Breast epithelium (tissue), 4 donors: ENCODE measurements around the gene ULBP1. TPM values are rescaled to one million over a fixed set of nuclear protein-coding genes. Genes with fewer than 3 reads are reported as not detected.
"Not testable (repeated sequence)": the region's sequence is repeated elsewhere in the genome, so short reads cannot be mapped to it uniquely, and the experiment has no call there.

ENCODE experiments used
- DNase-seq, 2 donors: peaks; one replicate each; pipeline ENCODE4 v3.0.0-alpha.2; 2019; ENCODE audit warnings: low spot score in 2 of 2
- H3K27ac ChIP-seq, 2 donors: fragments of 200-600 bp; sonication (generic) in 1 of 2; one replicate each; pipeline ENCODE4 v1.5.1; 2016 to 2019; ENCODE audit warnings: mild to moderate bottlenecking in 1 of 2
- H3K27me3 ChIP-seq, 2 donors: fragments of 200-600 bp; sonication (generic) in 1 of 2; one replicate each; pipeline versions ENCODE4 v1.5.1 to v1.6.0; 2017 to 2019; ENCODE audit warnings: control low read depth in 1 of 2, mild to moderate bottlenecking in 1 of 2
- H3K36me3 ChIP-seq: fragments of 200-600 bp; one replicate; pipeline ENCODE4 v1.5.1; 2019
- H3K4me1 ChIP-seq, 2 donors: fragments of 200-600 bp; sonication (generic); one replicate each; pipeline ENCODE4 v1.5.1; 2016 to 2019; ENCODE audit warnings: control low read depth in 1 of 2
- H3K4me3 ChIP-seq, 3 donors: fragments of 200-600 bp; sonication (generic); 1 replicate in 2 of 3; 2 replicates in 1 of 3; pipeline ENCODE4 v1.5.1; 2016 to 2019; ENCODE audit warnings: mild to moderate bottlenecking in 3 of 3, moderate library complexity in 2 of 3
- H3K9me3 ChIP-seq, 2 donors: fragments of 200-600 bp; sonication (generic) in 1 of 2; one replicate each; pipeline ENCODE4 v1.5.1; 2016 to 2019; ENCODE audit warnings: control low read depth in 1 of 2
- CTCF ChIP-seq, 3 donors: fragments of 450-650 bp; IDR thresholded peaks; one replicate each; pipeline ENCODE4 v1.5.1; 2016 to 2017; ENCODE audit warnings: antibody characterized with exemption in 3 of 3, mild to moderate bottlenecking in 3 of 3, moderate library complexity in 3 of 3
- POLR2A ChIP-seq: fragments of 450-650 bp; IDR thresholded peaks from one replicate; pipeline ENCODE4 v1.6.1; 2016; ENCODE audit warnings: antibody characterized with exemption, mild to moderate bottlenecking, moderate library complexity
- POLR2AphosphoS5 ChIP-seq, 3 donors: sonication (generic); formaldehyde crosslinking; IDR thresholded peaks; one replicate each; pipeline ENCODE4 v1.6.1; 2017; ENCODE audit warnings: antibody characterized with exemption in 3 of 3
- intact Hi-C: fragments of 100-400 bp; cut with DNase I; formaldehyde crosslinking; loops from one replicate; pipeline ENCODE4 v1.15.1; 2023; ENCODE audit warnings: low total_unique reads
- total RNA-seq, 3 donors: library from RNA; depleted of rRNA; stranded (reverse); fragments of >200 nt; gene quantifications; one replicate each; pipeline ENCODE4 v1.1.0, GENCODE V29; 2016

Gene ULBP1
- total RNA-seq, 3 donors from 2014 or later: under 0.01 to 0.29 TPM; not detected in 1

GRCh38 chr6:149948011-149948410 is 15.7 kb upstream of the ULBP1 start:
- DNase-seq: no peak
- intact Hi-C loops: no loop called here
- Histone ChIP-seq H3K9me3 (no peaks in the 10 kb centered on the region), H3K27ac (no peak overlapping the region), H3K4me3 (no peak overlapping the region), H3K27me3 (peaks cover 0 to 21% of the 10 kb centered on the region in 2 donors), H3K4me1 (no peaks in the 10 kb centered on the region), H3K36me3 (no peaks in the 10 kb centered on the region)
- TF ChIP-seq CTCF (IDR thresholded peaks at IDR 0.05) (no peak), POLR2AphosphoS5 (IDR thresholded peaks at IDR 0.05) (no peak), POLR2A (no peak)

- no peak for DNase-seq
- intact Hi-C loops: no loop called here
- H3K9me3 ChIP-seq: no peaks in the 10 kb centered on the region
- H3K27me3 ChIP-seq: peaks cover 0 to 27% of the 10 kb centered on the region in 2 donors
- no peak for TF ChIP-seq CTCF (IDR thresholded peaks at IDR 0.05)
- no peak for TF ChIP-seq POLR2AphosphoS5 (IDR thresholded peaks at IDR 0.05)
- TF ChIP-seq POLR2A: no peak
- H3K36me3 ChIP-seq: no peaks in the 10 kb centered on the region
- no peak overlapping the region for H3K4me3 ChIP-seq
- no peaks in the 10 kb centered on the region for H3K4me1 ChIP-seq
- H3K27ac ChIP-seq: no peak overlapping the region
These were observed 15.1 kb upstream of the ULBP1 start for GRCh38 chr6:149948616-149949015.

- Histone ChIP-seq H3K9me3 (no peaks in the 10 kb centered on the region), H3K27me3 (peaks cover 0 to 36% of the 10 kb centered on the region in 2 donors), H3K4me3 (no peak overlapping the region), H3K36me3 (no peaks in the 10 kb centered on the region), H3K4me1 (no peaks in the 10 kb centered on the region), H3K27ac (no peak overlapping the region)
- intact Hi-C loops: loop anchor here (10.0 kb wide), 1 partner anchor 54 kb away; no protein-coding TSS in a partner anchor
- DNase-seq: no peak
- TF ChIP-seq CTCF (IDR thresholded peaks at IDR 0.05) (no peak), POLR2AphosphoS5 (IDR thresholded peaks at IDR 0.05) (no peak), POLR2A (no peak)
These were observed 13.3 kb upstream of the ULBP1 start for GRCh38 chr6:149950423-149950822.

- Histone ChIP-seq H3K9me3 (no peaks in the 10 kb centered on the region), H3K4me1 (no peaks in the 10 kb centered on the region), H3K36me3 (no peaks in the 10 kb centered on the region), H3K27ac (no peak overlapping the region), H3K27me3 (peaks cover 0 to 43% of the 10 kb centered on the region in 2 donors), H3K4me3 (no peak overlapping the region)
- DNase-seq: no peak
- no peak for TF ChIP-seq CTCF (IDR thresholded peaks at IDR 0.05)
- TF ChIP-seq POLR2A: no peak
- TF ChIP-seq POLR2AphosphoS5 (IDR thresholded peaks at IDR 0.05): no peak
- intact Hi-C loops: loop anchor here (10.0 kb wide), 1 partner anchor 54 kb away; no protein-coding TSS in a partner anchor
These were observed 12.6 kb upstream of the ULBP1 start for GRCh38 chr6:149951096-149951495.

GRCh38 chr6:149951626-149952025 is 12.1 kb upstream of the ULBP1 start:
- Histone ChIP-seq H3K4me3 (no peak overlapping the region), H3K27me3 (peaks cover 0 to 46% of the 10 kb centered on the region in 2 donors), H3K4me1 (no peaks in the 10 kb centered on the region), H3K27ac (no peak overlapping the region), H3K36me3 (no peaks in the 10 kb centered on the region), H3K9me3 (no peaks in the 10 kb centered on the region)
- TF ChIP-seq POLR2AphosphoS5 (IDR thresholded peaks at IDR 0.05) (no peak), CTCF (IDR thresholded peaks at IDR 0.05) (no peak), POLR2A (no peak)
- intact Hi-C loops: loop anchor here (10.0 kb wide), 1 partner anchor 53 kb away; no protein-coding TSS in a partner anchor
- DNase-seq: no peak

- not testable (repeated sequence) for H3K4me1 ChIP-seq, H3K27ac ChIP-seq, H3K4me3 ChIP-seq, H3K36me3 ChIP-seq, DNase-seq, H3K9me3 ChIP-seq
- intact Hi-C loops: loop anchor here (10.0 kb wide), 1 partner anchor 51 kb away; no protein-coding TSS in a partner anchor
- peaks cover 0 to 51% of the 10 kb centered on the region in 2 donors for H3K27me3 ChIP-seq
These were observed 10.4 kb upstream of the ULBP1 start for GRCh38 chr6:149953390-149953789.

GRCh38 chr6:149953934-149954327 is 9.8 kb upstream of the ULBP1 start:
- H3K36me3 ChIP-seq, H3K9me3 ChIP-seq, H3K27ac ChIP-seq, H3K4me3 ChIP-seq, DNase-seq, H3K4me1 ChIP-seq: not testable (repeated sequence)
- peaks cover 0 to 51% of the 10 kb centered on the region in 2 donors for H3K27me3 ChIP-seq
- intact Hi-C loops: loop anchor here (10.0 kb wide), 1 partner anchor 51 kb away; no protein-coding TSS in a partner anchor

- not testable (repeated sequence) for H3K9me3 ChIP-seq, DNase-seq, H3K36me3 ChIP-seq, H3K4me1 ChIP-seq, H3K27ac ChIP-seq
- Histone ChIP-seq H3K27me3 (peaks cover 0 to 51% of the 10 kb centered on the region in 2 donors), H3K4me3 (peak overlapping the region in 1 of 3 donors; percentile 33)
- intact Hi-C loops: loop anchor here (10.0 kb wide), 1 partner anchor 50 kb away; no protein-coding TSS in a partner anchor
These were observed 9.3 kb upstream of the ULBP1 start for GRCh38 chr6:149954328-149954983.
